HAP-1 (cell line): ENCODE data around the gene C14orf180.

Experiments
- DNase-seq, 2 experiments: peaks; one replicate each; pipeline ENCODE4 v3.0.0-alpha.2; 2016 to 2020; ENCODE audit warnings: low spot score in 2 of 2
- H3K27me3 ChIP-seq: fragments of 250-450 bp; sonication (Bioruptor Pico); 2 replicates; pipeline ENCODE4 v1.5.1; 2020; ENCODE audit warnings: low read depth, mild to moderate bottlenecking, moderate library complexity
- H3K36me3 ChIP-seq: fragments of 250-450 bp; sonication (Bioruptor Pico); replicated peaks from 2 replicates; pipeline ENCODE4 v1.5.1; 2020; ENCODE audit warnings: mild to moderate bottlenecking
- H3K4me1 ChIP-seq: fragments of 250-450 bp; sonication (Bioruptor Pico); 2 replicates; pipeline ENCODE4 v1.5.1; 2020; ENCODE audit warnings: mild to moderate bottlenecking
- H3K4me3 ChIP-seq: fragments of 250-450 bp; sonication (Bioruptor Pico); 2 replicates; pipeline ENCODE4 v1.5.1; 2020; ENCODE audit warnings: mild to moderate bottlenecking, moderate library complexity
- H3K9me3 ChIP-seq: fragments of 250-450 bp; sonication (Bioruptor Pico); 2 replicates; pipeline ENCODE4 v1.5.1; 2020; ENCODE audit warnings: mild to moderate bottlenecking, moderate library complexity
- in situ Hi-C: fragments of 300-500 bp; cut with MboI; formaldehyde crosslinking; loops from 3 replicates; pipeline ENCODE4 v1.14.3; 2020; ENCODE audit warnings: low sequenced_read_pairs, inconsistent platforms, mixed read lengths

C14orf180 gene

DNA sequence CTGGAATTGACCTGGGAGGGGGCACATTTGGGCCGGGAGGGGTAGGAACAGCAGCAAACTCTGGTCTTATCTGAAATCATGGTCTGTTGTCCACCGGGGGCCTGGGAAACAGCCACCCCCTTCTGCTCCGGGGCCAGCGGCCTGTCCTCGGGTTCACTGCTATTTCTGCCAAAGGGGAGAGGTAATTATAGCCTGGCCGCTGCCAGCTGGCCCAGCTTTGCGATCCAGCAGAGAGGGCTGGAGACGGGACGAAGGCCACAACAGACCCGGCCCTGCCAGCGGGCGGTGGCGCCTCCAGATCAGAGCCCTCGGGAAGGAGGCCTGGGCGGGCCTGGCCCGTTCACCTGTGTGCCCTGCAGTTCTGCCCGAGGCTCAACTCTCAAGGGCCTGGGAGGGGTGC, at the start of gene C14orf180:
Gene C14orf180, plus strand, starts transcription at position 258 of the 400 bp plus-strand sequence. CDS start 6,667 bp downstream, outside the sequence.
- H3K4me3 ChIP-seq, result no peak within 1 kb of the TSS
- no peak for DNase-seq
- no peaks in the 10 kb centered on the region for H3K9me3 ChIP-seq
- H3K4me1 ChIP-seq, result no peaks in the 10 kb centered on the region
- in situ Hi-C loops, result no loop called here
- peaks cover 23% of the 10 kb centered on the region for H3K27me3 ChIP-seq
- H3K36me3 ChIP-seq, result no peaks in the 10 kb centered on the region

DNA sequence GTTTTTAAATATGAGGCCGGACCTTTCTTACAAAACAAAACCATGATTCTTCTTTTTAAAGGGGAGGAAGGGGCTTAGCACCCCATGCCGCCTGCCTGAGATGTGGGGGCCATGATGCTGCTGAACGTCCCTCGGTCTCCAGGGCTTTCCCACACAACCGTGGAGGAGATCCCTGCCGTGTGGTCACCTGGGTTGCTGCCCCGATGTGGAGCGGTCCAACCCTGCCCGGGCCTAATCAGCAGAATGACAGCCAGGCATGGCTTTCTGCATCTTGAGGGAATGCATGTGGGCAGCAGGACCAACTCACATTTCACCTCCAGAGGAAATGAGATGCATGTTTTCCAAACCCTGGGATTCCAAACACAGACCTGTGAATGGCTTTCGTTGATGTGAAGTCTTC, 48.9 kb upstream of the C14orf180 start:
- H3K36me3 ChIP-seq, result no peaks in the 10 kb centered on the region
- in situ Hi-C loops, result no loop called here
- peaks cover 12% of the 10 kb centered on the region; the same call in 1 of the 2 replicates for H3K27me3 ChIP-seq
- no peaks in the 10 kb centered on the region for H3K4me1 ChIP-seq
- H3K4me3 ChIP-seq, result no peak overlapping the region
- no peak for DNase-seq
- H3K9me3 ChIP-seq, result no peaks in the 10 kb centered on the region

DNA sequence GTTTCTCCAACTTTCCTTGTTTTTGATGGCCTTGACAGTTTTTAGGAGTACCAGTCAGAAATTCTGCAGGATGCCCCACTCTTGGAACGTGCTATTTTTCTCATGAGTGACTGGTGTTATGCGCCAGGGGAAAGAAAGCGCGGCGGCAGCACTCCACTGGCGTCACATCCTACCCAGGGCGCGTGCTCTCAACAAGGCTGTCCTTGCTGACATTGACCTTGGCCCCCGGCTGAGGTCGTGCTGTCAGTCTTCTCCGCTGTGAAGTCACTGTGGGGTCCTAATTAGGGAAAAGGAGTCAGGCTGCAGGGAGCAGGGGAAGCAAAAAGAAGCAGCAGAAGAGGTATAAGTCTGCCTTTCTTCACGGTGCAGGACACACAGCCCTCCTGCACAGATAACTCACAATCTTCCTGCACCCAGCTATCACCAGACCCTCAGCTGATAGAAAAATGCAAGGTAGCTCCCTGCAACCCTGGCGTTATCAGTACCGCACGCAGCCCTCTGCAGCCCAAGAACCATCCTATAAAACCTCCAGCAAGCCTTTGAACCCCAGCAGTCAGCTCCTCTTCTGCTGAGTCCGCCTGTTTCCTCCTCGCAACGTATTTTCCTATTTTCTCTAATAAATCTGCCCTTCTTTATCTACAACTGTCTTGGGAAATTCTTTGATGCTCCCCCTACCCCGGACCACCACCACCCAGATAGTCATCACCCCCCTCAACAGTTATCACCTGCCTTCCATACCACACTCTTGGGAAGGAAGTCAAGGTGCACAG, 48.0 kb upstream of the C14orf180 start:
- DNase-seq, result no peak
- no peaks in the 10 kb centered on the region for H3K4me1 ChIP-seq
- in situ Hi-C loops, result no loop called here
- H3K4me3 ChIP-seq, result no peak overlapping the region
- H3K36me3 ChIP-seq, result no peaks in the 10 kb centered on the region
- H3K9me3 ChIP-seq, result no peaks in the 10 kb centered on the region
- H3K27me3 ChIP-seq, result peaks cover 12% of the 10 kb centered on the region; the same call in 1 of the 2 replicates

DNA sequence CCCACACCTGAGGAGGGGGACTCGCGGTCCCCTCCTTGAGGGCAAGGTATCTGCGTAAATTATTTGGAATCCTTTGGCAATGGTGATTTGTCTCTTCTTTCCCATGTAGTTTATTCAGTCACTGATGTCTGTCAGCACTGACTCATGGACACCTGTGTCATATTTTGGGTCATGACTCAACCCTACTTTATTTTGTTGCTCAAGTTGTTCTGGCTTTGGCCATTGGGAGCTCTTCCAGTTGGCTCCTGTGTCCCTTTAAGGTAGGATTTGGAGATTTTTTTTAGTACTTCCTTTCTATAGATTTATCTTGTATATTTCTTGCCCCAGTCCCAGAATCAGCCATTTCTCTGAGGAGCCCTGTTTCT, 47.4 kb upstream of the C14orf180 start:
- in situ Hi-C loops, result no loop called here
- H3K27me3 ChIP-seq, result peaks cover 12% of the 10 kb centered on the region; the same call in 1 of the 2 replicates

DNA sequence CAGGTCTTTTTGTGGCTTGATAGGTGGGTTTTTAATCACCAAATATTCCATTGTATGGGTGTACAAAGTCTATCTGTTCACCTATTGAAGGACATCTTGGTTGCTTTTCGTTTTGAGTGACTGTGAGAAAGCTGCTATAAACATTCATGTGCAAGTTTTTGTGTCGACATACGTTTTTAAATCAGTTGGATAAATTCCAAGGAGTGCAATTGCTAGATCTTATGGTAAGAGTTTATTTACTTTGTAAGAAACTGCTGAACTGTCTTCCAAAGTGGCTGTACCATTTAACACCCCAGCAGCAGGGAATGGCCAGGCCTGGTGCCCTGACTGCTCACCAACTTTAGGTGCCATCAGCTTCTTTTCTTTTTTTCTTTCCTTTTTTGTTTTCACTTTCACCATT, 45.5 kb upstream of the C14orf180 start:
- no peaks in the 10 kb centered on the region for H3K4me1 ChIP-seq
- no peaks in the 10 kb centered on the region for H3K36me3 ChIP-seq
- peaks cover 12% of the 10 kb centered on the region; the same call in 1 of the 2 replicates for H3K27me3 ChIP-seq
- H3K4me3 ChIP-seq, result no peak overlapping the region
- H3K9me3 ChIP-seq, result no peaks in the 10 kb centered on the region
- in situ Hi-C loops, result no loop called here
- DNase-seq, result no peak

More for the DNA sequence above, 47.4 kb upstream of the C14orf180 start:
- Histone ChIP-seq H3K9me3 (no peaks in the 10 kb centered on the region), H3K4me3 (no peak overlapping the region), H3K36me3 (no peaks in the 10 kb centered on the region), H3K4me1 (no peaks in the 10 kb centered on the region)
- no peak for DNase-seq

DNA sequence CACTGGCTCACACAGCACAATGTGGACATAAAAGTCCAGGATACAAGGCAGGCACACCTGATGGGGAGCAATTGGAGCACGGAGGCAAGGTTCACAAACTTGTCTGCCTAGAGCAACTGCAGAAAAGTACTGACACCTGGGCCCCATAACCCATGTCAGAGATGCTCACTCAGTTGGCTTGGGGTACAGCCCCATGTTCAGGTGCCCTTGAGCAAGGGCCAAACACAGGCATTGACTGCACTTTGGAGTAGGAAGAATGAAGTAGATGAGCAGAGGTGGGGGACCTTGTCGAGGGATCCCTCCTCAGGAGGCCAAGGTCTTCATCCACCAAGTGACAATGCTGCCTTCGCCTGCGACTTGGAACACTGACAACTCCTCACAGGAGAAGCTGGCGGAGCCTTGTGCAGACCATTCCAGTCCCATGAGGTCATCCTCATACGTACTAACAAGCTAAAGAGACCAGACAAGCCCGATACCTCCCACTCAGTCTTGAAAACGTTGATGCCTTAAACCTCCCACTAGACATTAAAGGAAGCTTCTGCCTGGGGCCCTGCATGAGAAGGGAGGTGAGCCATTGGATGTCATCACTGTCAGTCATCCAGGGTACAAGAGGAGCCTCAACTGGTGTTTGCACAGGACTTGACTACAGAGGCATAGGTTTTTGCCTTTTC, 42.5 kb upstream of the C14orf180 start:
- in situ Hi-C loops, result no loop called here
- no peaks in the 10 kb centered on the region for H3K9me3 ChIP-seq
- H3K4me3 ChIP-seq, result no peak overlapping the region
- peaks cover 9% of the 10 kb centered on the region for H3K27me3 ChIP-seq
- H3K4me1 ChIP-seq, result no peaks in the 10 kb centered on the region
- H3K36me3 ChIP-seq, result no peaks in the 10 kb centered on the region
- no peak for DNase-seq

DNA sequence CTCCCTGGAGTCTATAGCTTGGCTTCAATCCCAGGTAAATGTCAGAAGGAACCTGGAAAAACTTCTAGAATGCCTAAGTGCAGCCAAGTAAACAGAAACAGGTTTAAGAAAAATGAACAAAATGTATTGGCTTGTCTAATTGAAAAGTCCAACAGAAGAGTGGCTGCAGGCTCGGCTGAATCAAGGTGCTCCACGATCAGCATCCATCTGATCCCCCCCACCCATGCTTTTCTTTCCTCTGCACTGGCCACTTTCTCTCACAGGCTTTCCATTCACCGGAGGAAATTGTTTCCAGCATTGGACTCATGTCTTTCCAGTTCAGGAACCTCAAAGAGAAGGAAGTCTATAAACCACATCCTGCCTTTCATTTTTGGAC, 42.0 kb upstream of the C14orf180 start:
- H3K27me3 ChIP-seq, result peaks cover 12% of the 10 kb centered on the region
- no peaks in the 10 kb centered on the region for H3K36me3 ChIP-seq
- no peaks in the 10 kb centered on the region for H3K9me3 ChIP-seq
- H3K4me3 ChIP-seq, result no peak overlapping the region
- in situ Hi-C loops, result no loop called here
- no peaks in the 10 kb centered on the region for H3K4me1 ChIP-seq
- no peak for DNase-seq

DNA sequence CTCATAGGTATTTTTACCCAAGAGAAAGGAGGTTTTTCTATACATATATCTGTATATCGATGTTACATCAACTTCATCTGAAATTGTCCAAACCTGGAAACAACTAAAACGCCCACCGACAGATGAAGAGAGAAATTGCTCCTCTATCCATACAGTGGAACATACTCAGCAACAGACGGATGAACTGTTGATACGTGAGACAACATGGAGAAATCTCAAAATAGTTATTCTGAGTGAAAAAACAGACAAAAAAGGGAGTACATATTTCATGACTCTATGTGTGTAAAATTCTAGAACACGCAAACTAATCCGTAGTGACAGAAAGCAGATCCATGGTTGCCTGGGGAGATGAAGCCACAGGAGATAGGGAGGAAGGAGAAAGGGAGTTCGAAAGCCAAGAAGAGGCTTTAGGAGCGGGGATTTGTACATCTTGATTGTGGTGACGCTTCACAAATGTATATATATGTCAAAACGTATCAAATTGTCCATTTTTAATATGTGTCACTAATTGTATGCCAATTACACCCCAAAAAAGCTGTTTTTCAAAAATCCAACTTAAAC, 37.6 kb upstream of the C14orf180 start:
- DNase-seq, result no peak
- Histone ChIP-seq H3K36me3 (no peaks in the 10 kb centered on the region), H3K4me1 (no peaks in the 10 kb centered on the region), H3K9me3 (no peaks in the 10 kb centered on the region), H3K4me3 (no peak overlapping the region), H3K27me3 (peaks cover 40% of the 10 kb centered on the region)
- in situ Hi-C loops, result no loop called here

DNA sequence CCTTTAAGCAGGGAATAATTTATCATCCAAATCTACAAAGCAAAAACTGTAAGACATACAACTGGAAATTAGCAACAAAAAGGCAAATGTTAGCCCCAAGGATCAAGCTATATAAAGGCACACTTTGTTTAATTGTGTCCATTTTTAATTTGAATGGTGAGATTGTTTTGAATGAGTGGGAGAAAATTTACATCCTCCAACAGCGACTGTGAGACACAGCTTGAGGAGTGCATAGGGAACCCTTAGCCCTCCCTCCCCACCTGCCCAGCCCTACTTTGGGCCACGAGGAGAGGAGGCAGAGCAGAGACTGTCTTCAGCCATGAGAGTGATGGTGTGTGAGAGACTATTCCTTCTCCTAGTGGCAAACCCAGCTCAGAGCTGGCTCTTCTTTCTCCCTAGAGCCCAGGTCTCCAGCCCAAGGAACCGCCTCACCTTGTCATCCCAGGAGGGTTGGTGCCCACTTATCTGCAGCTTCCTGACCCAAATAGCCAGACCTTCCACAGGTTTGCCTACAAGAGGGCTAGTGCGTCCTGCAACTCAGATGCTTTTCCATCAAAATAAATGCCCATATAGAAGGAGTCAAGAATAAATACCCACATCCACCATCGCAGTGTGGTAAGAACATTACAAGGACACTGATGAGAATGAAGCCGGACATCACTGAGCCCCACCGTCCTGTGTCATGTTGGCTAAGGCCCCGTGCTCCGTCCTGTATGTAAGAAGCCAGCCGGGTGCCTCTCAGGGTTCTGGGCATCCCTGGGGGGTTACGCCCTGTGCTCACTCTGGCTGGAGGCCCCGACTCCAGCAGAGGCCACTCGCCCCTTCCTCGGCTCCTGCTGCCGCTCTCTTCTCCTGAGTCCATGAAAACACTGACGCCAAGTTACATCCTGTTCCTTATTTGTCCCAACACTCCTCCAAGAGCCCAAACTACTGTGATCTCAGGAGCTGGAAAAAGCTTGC, 36.4 kb upstream of the C14orf180 start:
- H3K4me3 ChIP-seq, result no peak overlapping the region
- in situ Hi-C loops, result no loop called here

DNA sequence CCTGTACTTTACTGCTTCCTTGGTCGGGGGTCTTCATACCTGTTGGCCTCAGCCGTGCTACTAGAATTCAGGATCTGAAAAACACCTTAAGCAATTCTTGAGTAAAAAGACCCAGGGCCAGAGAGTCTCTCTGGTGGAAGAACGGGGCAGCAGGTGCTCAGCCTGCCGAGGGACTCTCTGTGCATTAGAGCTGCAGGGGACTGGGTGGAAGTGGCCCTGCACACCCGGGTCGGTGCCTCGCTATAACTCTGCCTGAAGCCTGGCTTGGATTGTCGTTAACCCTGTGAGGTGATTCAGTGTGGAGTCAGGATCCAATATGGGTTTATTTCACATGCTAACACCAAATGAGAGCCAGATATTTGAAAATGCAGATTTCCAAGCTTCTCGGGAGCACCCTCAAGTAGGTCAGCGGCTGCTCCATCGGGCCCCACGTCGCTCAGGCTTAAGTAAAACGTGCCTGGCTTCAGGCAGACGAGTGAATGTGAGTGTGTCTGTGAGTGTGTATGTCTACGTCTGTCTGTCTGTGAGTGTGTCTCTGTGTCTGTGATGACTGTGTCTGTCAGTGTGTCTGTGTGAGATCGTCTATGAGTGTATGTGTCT, 35.1 kb upstream of the C14orf180 start:
- no peak for DNase-seq
- Histone ChIP-seq H3K4me1 (no peaks in the 10 kb centered on the region), H3K9me3 (no peaks in the 10 kb centered on the region), H3K4me3 (no peak overlapping the region), H3K27me3 (peaks cover 47% of the 10 kb centered on the region), H3K36me3 (no peaks in the 10 kb centered on the region)
- in situ Hi-C loops, result no loop called here

More for the DNA sequence above, 36.4 kb upstream of the C14orf180 start:
- Histone ChIP-seq H3K27me3 (peaks cover 47% of the 10 kb centered on the region), H3K36me3 (no peaks in the 10 kb centered on the region), H3K4me1 (no peaks in the 10 kb centered on the region), H3K9me3 (no peaks in the 10 kb centered on the region)
- DNase-seq, result peak; percentile 35 to 50

DNA sequence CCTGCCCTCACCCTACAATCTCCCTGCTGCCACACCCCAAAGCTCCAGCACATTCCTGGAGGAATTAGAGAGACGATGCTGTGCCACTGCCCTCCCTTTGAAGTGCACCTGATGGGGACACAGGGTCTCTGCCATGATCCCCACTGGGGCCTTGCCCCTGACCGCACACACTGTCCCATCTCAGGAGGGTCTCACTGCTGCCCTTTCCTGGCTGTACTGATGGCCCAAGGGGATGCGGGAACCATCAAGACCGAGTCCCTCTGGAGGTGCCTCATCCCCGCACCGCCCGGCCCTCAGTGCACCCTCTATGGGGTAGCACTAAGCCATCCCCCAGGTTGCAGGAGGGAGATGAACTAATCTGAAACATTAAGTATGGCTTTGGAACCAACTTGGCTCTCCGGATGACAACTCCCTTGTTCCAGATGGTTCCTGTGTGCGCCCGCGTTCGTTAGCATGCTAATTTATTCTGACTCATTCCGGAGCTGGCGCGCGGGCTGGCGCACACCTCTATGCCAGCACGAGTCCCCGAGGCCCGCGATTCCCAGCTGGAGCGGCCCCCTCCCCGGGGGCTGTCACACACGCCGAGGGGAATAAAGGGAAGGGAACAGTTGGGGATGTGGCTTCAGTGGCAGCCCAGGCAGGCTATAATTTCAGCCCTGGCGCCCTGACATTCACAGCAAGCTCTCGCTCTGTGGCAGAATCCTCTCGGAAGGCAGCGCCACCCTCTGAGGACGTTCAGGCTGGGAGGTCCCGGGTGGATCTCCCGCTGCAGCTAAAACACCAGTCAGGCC, 34.2 kb upstream of the C14orf180 start:
- no peaks in the 10 kb centered on the region for H3K36me3 ChIP-seq
- no peaks in the 10 kb centered on the region for H3K9me3 ChIP-seq
- DNase-seq, result no peak
- in situ Hi-C loops, result no loop called here
- peaks cover 55% of the 10 kb centered on the region for H3K27me3 ChIP-seq
- H3K4me1 ChIP-seq, result no peaks in the 10 kb centered on the region
- H3K4me3 ChIP-seq, result no peak overlapping the region

DNA sequence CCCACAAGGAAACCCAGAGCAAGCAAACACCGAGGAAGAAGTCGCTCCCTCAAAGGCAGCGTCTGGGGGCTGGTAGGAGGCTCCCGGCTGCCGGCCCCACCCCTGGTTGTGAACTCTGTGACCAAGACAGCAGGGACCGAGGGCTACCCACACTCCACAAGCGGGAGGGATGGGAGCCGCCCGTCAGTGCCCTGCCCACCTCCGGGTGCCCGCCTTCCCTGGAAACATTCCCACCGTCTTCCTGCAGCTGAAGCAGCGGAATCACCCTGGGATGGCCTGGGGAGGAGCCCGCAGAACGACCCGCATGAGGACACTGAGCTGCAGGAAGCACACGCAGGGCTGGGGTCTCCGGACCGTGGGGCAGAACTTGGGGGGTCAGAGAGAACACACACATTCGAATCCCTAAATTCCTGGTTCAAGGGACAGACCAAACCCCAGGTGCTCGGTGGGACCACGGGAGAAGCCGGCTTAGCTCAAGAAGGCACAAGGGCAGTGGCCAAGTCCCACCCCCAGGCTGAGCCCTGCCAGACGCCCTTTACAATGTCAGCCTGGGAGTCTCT, 33.5 kb upstream of the C14orf180 start:
- Histone ChIP-seq H3K4me3 (no peak overlapping the region), H3K9me3 (no peaks in the 10 kb centered on the region), H3K27me3 (peaks cover 62% of the 10 kb centered on the region), H3K4me1 (no peaks in the 10 kb centered on the region), H3K36me3 (no peaks in the 10 kb centered on the region)
- in situ Hi-C loops, result no loop called here
- no peak for DNase-seq
